CD4-positive, alpha-beta T cell treated with Interleukin-10 for 1 hour (primary cell): Measurements from ENCODE around the gene LRRFIP2.
"Not testable (repeated sequence)": the region's sequence is repeated elsewhere in the genome, so short reads cannot be mapped to it uniquely, and the experiment has no call there.

Source experiments
- DNase-seq: peaks from one replicate; pipeline ENCODE4 v3.0.0-alpha.2; 2020

The LRRFIP2 gene

GRCh38 chr3:37140899-37141541, 33.4 kb downstream of the LRRFIP2 start:
- DNase-seq, result no peak

GRCh38 chr3:37139567-37140052, 34.8 kb downstream of the LRRFIP2 start:
- DNase-seq, result no peak

GRCh38 chr3:37138816-37139215, 35.6 kb downstream of the LRRFIP2 start:
- no peak for DNase-seq

GRCh38 chr3:37137516-37137915, 36.9 kb downstream of the LRRFIP2 start:
- no peak for DNase-seq

GRCh38 chr3:37136067-37136466, 38.3 kb downstream of the LRRFIP2 start:
- DNase-seq, result no peak

GRCh38 chr3:37135561-37135960, 38.8 kb downstream of the LRRFIP2 start:
- no peak for DNase-seq

GRCh38 chr3:37132334-37132733, 42.0 kb downstream of the LRRFIP2 start:
- DNase-seq, result no peak

GRCh38 chr3:37131860-37132144, 42.6 kb downstream of the LRRFIP2 start:
- DNase-seq, result no peak

- no peak for DNase-seq
Observed at GRCh38 chr3:37130984-37131859, 43.2 kb downstream of the LRRFIP2 start.

GRCh38 chr3:37130448-37130847, 43.9 kb downstream of the LRRFIP2 start:
- DNase-seq, result no peak

- no peak for DNase-seq
Observed at GRCh38 chr3:37129871-37130270, 44.5 kb downstream of the LRRFIP2 start.

- no peak for DNase-seq
Observed at GRCh38 chr3:37127340-37127739, 47.0 kb downstream of the LRRFIP2 start.

GRCh38 chr3:37126856-37127255, 47.5 kb downstream of the LRRFIP2 start:
- no peak for DNase-seq

GRCh38 chr3:37125195-37126073, 48.9 kb downstream of the LRRFIP2 start:
- no peak for DNase-seq

- no peak for DNase-seq
Observed at GRCh38 chr3:37124435-37124834, 49.9 kb downstream of the LRRFIP2 start.

- no peak for DNase-seq
Observed at GRCh38 chr3:37123292-37123691, 51.1 kb downstream of the LRRFIP2 start.

GRCh38 chr3:37122069-37122468, 52.3 kb downstream of the LRRFIP2 start:
- DNase-seq, result not testable (repeated sequence)

- no peak for DNase-seq
Observed at GRCh38 chr3:37118163-37118562, 56.2 kb downstream of the LRRFIP2 start.

- DNase-seq, result no peak
Observed at GRCh38 chr3:37117548-37117947, 56.8 kb downstream of the LRRFIP2 start.

- no peak for DNase-seq
Observed at GRCh38 chr3:37116998-37117397, 57.4 kb downstream of the LRRFIP2 start.

GRCh38 chr3:37115446-37115845, 58.9 kb downstream of the LRRFIP2 start:
- no peak for DNase-seq

- no peak for DNase-seq
Observed at GRCh38 chr3:37114251-37115145, 59.9 kb downstream of the LRRFIP2 start.
